ENCODE data around the gene CNKSR1.

CNKSR1 gene

DNA sequence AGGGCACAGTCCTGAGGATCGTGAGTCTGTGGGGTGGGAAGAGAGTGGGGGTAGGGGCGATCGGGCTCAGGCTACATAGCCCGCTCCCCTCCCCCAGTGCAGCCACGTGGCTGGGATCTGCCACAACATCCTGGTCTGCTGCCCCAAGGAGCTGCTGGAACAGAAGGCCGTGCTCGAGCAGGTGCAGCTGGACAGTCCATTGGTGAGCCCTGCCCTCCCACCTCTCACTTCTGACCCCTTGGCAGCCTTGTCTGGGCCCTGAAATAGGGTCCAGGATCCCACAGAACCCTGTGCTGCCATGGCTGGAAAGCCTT lies 5.0 kb downstream of the CNKSR1 start:
- TF ChIP-seq, protein P1, sequence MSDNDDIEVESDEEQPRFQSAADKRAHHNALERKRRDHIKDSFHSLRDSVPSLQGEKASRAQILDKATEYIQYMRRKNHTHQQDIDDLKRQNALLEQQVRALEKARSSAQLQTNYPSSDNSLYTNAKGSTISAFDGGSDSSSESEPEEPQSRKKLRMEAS (IDR thresholded peaks at IDR 0.05): no peak
- TF ChIP-seq TAF1 (IDR thresholded peaks at IDR 0.05; ENCODE audit: low read depth) (no peak), ZBTB7A (IDR thresholded peaks at IDR 0.05; ENCODE audit: low read depth) (no peak), CREB1 (IDR thresholded peaks at IDR 0.05; ENCODE audit: low read depth) (no peak), YY1 (IDR thresholded peaks at IDR 0.05; ENCODE audit: low read depth) (no peak), EP300 (IDR thresholded peaks at IDR 0.05; ENCODE audit: borderline replicate concordance) (no peak), CEBPB (IDR thresholded peaks at IDR 0.05) (no peak), FOXM1 (IDR thresholded peaks at IDR 0.05; ENCODE audit: borderline replicate concordance, low read depth) (no peak), EGR1 (IDR thresholded peaks at IDR 0.05) (no peak), NFIC (IDR thresholded peaks at IDR 0.05) (no peak), TCF12 (IDR thresholded peaks at IDR 0.05; ENCODE audit: low read depth) (no peak), RAD21 (IDR thresholded peaks at IDR 0.05; ENCODE audit: low read depth) (no peak), TEAD4 (IDR thresholded peaks at IDR 0.05) (no peak)
- TF ChIP-seq, protein P2, sequence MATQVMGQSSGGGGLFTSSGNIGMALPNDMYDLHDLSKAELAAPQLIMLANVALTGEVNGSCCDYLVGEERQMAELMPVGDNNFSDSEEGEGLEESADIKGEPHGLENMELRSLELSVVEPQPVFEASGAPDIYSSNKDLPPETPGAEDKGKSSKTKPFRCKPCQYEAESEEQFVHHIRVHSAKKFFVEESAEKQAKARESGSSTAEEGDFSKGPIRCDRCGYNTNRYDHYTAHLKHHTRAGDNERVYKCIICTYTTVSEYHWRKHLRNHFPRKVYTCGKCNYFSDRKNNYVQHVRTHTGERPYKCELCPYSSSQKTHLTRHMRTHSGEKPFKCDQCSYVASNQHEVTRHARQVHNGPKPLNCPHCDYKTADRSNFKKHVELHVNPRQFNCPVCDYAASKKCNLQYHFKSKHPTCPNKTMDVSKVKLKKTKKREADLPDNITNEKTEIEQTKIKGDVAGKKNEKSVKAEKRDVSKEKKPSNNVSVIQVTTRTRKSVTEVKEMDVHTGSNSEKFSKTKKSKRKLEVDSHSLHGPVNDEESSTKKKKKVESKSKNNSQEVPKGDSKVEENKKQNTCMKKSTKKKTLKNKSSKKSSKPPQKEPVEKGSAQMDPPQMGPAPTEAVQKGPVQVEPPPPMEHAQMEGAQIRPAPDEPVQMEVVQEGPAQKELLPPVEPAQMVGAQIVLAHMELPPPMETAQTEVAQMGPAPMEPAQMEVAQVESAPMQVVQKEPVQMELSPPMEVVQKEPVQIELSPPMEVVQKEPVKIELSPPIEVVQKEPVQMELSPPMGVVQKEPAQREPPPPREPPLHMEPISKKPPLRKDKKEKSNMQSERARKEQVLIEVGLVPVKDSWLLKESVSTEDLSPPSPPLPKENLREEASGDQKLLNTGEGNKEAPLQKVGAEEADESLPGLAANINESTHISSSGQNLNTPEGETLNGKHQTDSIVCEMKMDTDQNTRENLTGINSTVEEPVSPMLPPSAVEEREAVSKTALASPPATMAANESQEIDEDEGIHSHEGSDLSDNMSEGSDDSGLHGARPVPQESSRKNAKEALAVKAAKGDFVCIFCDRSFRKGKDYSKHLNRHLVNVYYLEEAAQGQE (IDR thresholded peaks at IDR 0.05; ENCODE audit: low read depth): no peak
- TF ChIP-seq, protein P3, sequence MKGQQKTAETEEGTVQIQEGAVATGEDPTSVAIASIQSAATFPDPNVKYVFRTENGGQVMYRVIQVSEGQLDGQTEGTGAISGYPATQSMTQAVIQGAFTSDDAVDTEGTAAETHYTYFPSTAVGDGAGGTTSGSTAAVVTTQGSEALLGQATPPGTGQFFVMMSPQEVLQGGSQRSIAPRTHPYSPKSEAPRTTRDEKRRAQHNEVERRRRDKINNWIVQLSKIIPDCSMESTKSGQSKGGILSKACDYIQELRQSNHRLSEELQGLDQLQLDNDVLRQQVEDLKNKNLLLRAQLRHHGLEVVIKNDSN (IDR thresholded peaks at IDR 0.05): no peak

DNA sequence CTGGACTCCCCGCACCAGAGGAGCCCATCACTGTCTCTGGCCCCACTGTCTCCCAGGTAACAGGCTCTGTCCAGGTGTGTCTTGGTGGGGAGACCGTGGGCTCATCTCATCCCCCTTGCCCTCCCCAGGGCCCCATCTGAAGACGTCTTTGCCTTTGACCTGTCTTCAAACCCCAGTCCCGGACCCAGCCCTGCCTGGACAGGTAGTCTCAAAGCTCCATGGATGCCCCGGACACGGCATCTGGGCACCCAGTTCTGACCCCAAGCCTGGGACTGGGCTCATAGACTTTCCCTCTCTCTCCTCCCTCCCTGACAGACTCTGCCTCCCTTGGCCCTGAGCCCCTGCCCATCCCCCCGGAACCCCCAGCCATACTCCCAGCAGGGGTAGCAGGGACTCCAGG lies 6.8 kb downstream of the CNKSR1 start:
- no peak for TF ChIP-seq RAD21 (IDR thresholded peaks at IDR 0.05; ENCODE audit: low read depth)
- TF ChIP-seq CREB1 (IDR thresholded peaks at IDR 0.05; ENCODE audit: low read depth): no peak

DNA sequence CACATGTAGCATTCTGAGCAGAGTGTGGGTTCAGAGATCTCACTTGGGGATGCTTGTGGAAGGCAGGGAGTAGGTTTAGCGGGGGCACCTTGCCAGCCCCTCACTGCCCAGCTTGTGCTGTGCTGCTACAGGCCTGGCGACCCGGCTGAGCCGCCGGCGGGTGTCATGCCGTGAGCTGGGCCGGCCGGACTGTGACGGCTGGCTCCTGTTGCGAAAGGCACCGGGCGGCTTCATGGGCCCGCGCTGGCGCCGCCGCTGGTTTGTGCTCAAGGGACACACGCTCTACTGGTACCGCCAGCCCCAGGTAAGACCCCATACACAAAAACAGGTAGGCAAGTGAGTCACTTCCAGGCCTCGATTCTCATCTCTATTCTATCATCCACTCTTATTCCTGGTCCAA lies 7.6 kb downstream of the CNKSR1 start:
- no peak for TF ChIP-seq NFIC (IDR thresholded peaks at IDR 0.05)
- no peak for TF ChIP-seq CREB1 (IDR thresholded peaks at IDR 0.05; ENCODE audit: low read depth)
- no peak for TF ChIP-seq TCF12 (IDR thresholded peaks at IDR 0.05; ENCODE audit: low read depth)
- TF ChIP-seq EP300 (IDR thresholded peaks at IDR 0.05; ENCODE audit: borderline replicate concordance): no peak
- TF ChIP-seq FOXM1 (IDR thresholded peaks at IDR 0.05; ENCODE audit: borderline replicate concordance, low read depth): no peak
- TF ChIP-seq, protein P3 (IDR thresholded peaks at IDR 0.05): no peak

DNA sequence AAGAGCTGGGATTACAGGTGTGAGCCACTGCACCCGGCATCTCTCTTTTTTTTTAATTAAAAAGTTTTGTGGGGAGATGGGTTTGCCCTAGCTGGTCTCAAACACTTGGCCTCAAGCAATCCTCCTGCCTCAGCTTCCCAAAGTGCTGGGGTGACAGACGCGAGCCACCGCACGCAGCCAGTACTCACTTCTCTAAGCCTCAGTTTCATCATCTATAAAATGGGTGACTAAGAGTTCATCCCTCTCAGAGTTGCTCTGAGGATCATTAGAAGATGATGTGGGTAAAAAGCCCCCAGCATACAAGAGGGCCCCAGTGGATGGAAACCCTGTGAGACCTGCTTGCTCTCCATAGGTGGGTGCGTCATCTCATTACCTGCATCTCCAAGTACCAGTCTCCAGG lies 10.6 kb downstream of the CNKSR1 start:
- TF ChIP-seq CEBPB (IDR thresholded peaks at IDR 0.05) (no peak), CREB1 (IDR thresholded peaks at IDR 0.05; ENCODE audit: low read depth) (no peak), TEAD4 (IDR thresholded peaks at IDR 0.05) (no peak), NFIC (IDR thresholded peaks at IDR 0.05) (no peak), ZBTB7A (IDR thresholded peaks at IDR 0.05; ENCODE audit: low read depth) (no peak)
- TF ChIP-seq, protein P2 (IDR thresholded peaks at IDR 0.05; ENCODE audit: low read depth): no peak

DNA sequence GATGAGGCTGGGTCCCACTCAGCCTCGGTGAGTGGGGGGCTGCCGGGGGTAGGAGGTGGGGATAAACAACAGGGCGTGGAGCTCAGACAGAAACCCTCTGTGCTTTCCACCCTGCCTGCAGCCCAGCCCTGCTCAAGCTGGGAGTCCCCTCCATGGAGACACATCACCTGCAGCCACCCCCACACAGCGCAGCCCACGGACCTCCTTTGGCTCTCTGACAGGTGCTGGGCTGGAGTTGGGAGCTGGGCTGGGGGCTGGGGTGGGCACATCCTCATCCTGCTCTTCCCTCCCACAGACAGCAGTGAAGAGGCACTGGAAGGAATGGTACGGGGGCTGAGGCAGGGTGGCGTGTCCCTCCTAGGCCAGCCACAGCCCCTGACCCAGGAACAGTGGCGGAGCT lies 11.2 kb downstream of the CNKSR1 start:
- no peak for TF ChIP-seq TCF12 (IDR thresholded peaks at IDR 0.05; ENCODE audit: low read depth)
- TF ChIP-seq ZBTB7A (IDR thresholded peaks at IDR 0.05; ENCODE audit: low read depth): no peak
- TF ChIP-seq YY1 (IDR thresholded peaks at IDR 0.05; ENCODE audit: low read depth): no peak
- TF ChIP-seq NFIC (IDR thresholded peaks at IDR 0.05): no peak
- TF ChIP-seq EGR1 (IDR thresholded peaks at IDR 0.05): no peak
- no peak for TF ChIP-seq TEAD4 (IDR thresholded peaks at IDR 0.05)

DNA sequence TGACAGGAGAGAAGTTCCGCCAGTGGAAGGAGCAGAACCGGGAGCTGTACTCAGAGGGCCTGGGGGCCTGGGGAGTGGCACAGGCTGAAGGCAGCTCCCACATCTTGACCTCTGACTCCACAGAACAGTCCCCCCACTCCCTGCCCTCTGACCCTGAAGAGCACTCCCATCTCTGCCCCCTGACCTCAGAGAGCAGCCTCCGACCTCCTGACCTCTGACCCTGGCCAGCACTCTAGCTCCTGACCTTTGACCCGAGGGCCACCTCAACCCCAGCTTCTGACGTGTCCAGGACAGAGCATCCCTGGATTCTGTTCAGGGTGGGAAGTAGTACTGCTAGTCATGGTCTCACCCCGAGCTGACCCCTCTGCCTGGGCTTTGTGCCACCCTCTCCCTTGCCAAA lies 12.0 kb downstream of the CNKSR1 start:
- TF ChIP-seq, protein P3 (IDR thresholded peaks at IDR 0.05): no peak
- TF ChIP-seq CEBPB (IDR thresholded peaks at IDR 0.05) (no peak), RAD21 (IDR thresholded peaks at IDR 0.05; ENCODE audit: low read depth) (no peak), YY1 (IDR thresholded peaks at IDR 0.05; ENCODE audit: low read depth) (no peak)
- TF ChIP-seq, protein P2 (IDR thresholded peaks at IDR 0.05; ENCODE audit: low read depth): no peak

Measured in Ishikawa (cell line).